GM12864 (cell line): ENCODE data around the gene PIN1.

Experiments used
- DNase-seq: peaks from one replicate; pipeline ENCODE4 v3.0.0-alpha.2; 2011; ENCODE audit warnings: low read depth
- H3K4me3 ChIP-seq: 2 replicates; pipeline ENCODE4 v1.5.1; 2011; ENCODE audit warnings: mild to moderate bottlenecking, low read depth, low read length, control low read depth
- CTCF ChIP-seq: IDR thresholded peaks from 2 replicates; pipeline ENCODE4 v1.5.1; 2011; ENCODE audit warnings: low read depth, mild to moderate bottlenecking, moderate library complexity, low read length, control low read depth, inconsistent platforms; ENCODE audit errors: missing control alignments

The PIN1 gene

GRCh38 chr19:9891609-9892373 lies 56.7 kb downstream of the PIN1 start:
- no peak overlapping the region for H3K4me3 ChIP-seq
- TF ChIP-seq CTCF, result no peak
- no peak for DNase-seq
